ENCODE measurements around the gene TRMU. TPM values are rescaled to one million over a fixed set of nuclear protein-coding genes. Genes with fewer than 3 reads are reported as not detected.

The TRMU gene
- total and polyA plus RNA-seq, 2 of the 4 experiments (the other 2 are of a cell fraction) = 19.0 to 36.4 TPM

DNA sequence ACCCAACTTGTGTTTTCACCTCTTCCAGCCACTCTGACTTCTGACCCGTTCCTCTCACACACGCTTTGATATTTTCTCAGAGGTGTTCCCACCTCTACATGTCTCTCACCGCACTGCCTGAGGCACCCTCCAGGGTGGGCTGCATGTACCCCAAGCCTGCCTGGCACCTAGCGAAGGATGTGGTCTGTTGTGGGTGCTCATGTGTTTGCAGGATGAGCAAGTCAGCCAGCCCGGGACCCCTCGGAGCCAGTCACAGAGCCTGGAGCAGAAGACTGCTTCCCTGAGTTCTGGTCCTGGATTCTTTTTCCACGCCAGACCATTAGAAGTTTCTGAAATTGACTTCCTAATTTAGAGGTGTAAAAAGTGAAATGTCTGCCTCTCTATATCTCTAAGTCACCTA lies 35.0 kb upstream of the TRMU start:
- no peak for ATAC-seq (ENCODE audit: low read depth)
- Histone ChIP-seq H2BK20ac (ENCODE audit: low read depth, low read length) (no peak overlapping the region), H3K4me1 (ENCODE audit: control insufficient read depth, insufficient read depth, low read length) (peaks cover 14% of the 10 kb centered on the region), H3K4me3 (ENCODE audit: insufficient read depth, low read depth, low read length) (no peak overlapping the region), H2AK9ac (replicated peaks; ENCODE audit: low read depth, low read length, poor library complexity) (peak overlapping the region; percentile 50), H3K4me2 (ENCODE audit: low read depth, low read length) (no peak overlapping the region), H3K27me3 (ENCODE audit: control insufficient read depth, insufficient read depth, low read length) (no peaks in the 10 kb centered on the region), H2BK15ac (ENCODE audit: low read depth, low read length) (no peak overlapping the region), H3K4ac (ENCODE audit: low read depth, low read length) (no peak overlapping the region), H4K20me1 (ENCODE audit: insufficient read depth, low read length) (peaks cover 9% of the 10 kb centered on the region; the same call in 1 of the 2 replicates), H3K18ac (ENCODE audit: low read depth, low read length) (no peak overlapping the region), H3K23ac (ENCODE audit: low read depth, low read length) (no peak overlapping the region), H2AK5ac (ENCODE audit: low read depth, low read length) (no peak overlapping the region), H3K9me1 (ENCODE audit: insufficient read depth, low read length) (peaks cover 20% of the 10 kb centered on the region), H4K5ac (ENCODE audit: low read depth, low read length) (no peak overlapping the region), H4K8ac (ENCODE audit: low read depth in 2 of 2, low read length in 2 of 2) (no peak overlapping the region), H3K79me1 (ENCODE audit: low read depth in 1 of 2, low read length in 2 of 2) (peaks cover 23 to 62% of the 10 kb centered on the region in 2 experiments), H3K36me3 (ENCODE audit: control insufficient read depth, insufficient read depth, low read length) (no peaks in the 10 kb centered on the region), H3K9me3 (ENCODE audit: control insufficient read depth, insufficient read depth, low read length) (no peaks in the 10 kb centered on the region), H3K27ac (ENCODE audit: insufficient read depth, low read length) (no peak overlapping the region), H2AFZ (replicated peaks; ENCODE audit: low read length, poor library complexity) (no peak overlapping the region), H3K14ac (replicated peaks; ENCODE audit: low read depth, low read length) (no peak overlapping the region), H2BK120ac (ENCODE audit: low read depth, low read length) (no peak overlapping the region), H2BK5ac (ENCODE audit: low read depth, low read length, poor library complexity, severe bottlenecking) (no peak overlapping the region), H3K56ac (ENCODE audit: extremely low read depth, insufficient read depth, low read length) (no peak overlapping the region), H3K9ac (ENCODE audit: low read depth, low read length) (no peak overlapping the region), H4K91ac (ENCODE audit: insufficient read depth, low read depth, low read length) (no peak overlapping the region)
- POLR2A ChIA-PET (ENCODE audit: unreplicated experiment) = no interaction called here
- no peak for DNase-seq
- no CpG with 5 or more reads among the region's 7 CpGs for WGBS, 2 experiments (ENCODE audit: extremely low coverage in 2 of 2, insufficient read length in 1 of 2)
- dilution Hi-C loops (cut with HindIII; ENCODE audit: low sequenced_read_pairs, unreplicated experiment) = no loop called here
- intact Hi-C loops (cut with micrococcal nuclease) = no loop called here
- in situ Hi-C loops (cut with MboI; ENCODE audit: low sequenced_read_pairs) = no loop called here
- TF ChIP-seq CHD1 (IDR thresholded peaks at IDR 0.05; ENCODE audit: low read depth, low read length) (no peak), MAZ (IDR thresholded peaks at IDR 0.05; ENCODE audit: borderline replicate concordance, low read depth, low read length) (no peak), BHLHE40 (IDR thresholded peaks at IDR 0.05; ENCODE audit: low read depth, low read length) (no peak), POLR2A (IDR thresholded peaks at IDR 0.05; ENCODE audit: low read depth, low read length) (no peak), NFE2L2 (IDR thresholded peaks at IDR 0.05; ENCODE audit: low read depth, low read length) (no peak), MXI1 (IDR thresholded peaks at IDR 0.05; ENCODE audit: borderline replicate concordance, low read depth, low read length) (no peak), SMC3 (IDR thresholded peaks at IDR 0.05; ENCODE audit: low read depth, low read length) (no peak), MAFK (IDR thresholded peaks at IDR 0.05; ENCODE audit: low read depth, low read length) (no peak), FOS (IDR thresholded peaks at IDR 0.05; ENCODE audit: low read depth, low read length) (no peak), RFX5 (IDR thresholded peaks at IDR 0.05; ENCODE audit: low read depth, low read length) (no peak), RCOR1 (IDR thresholded peaks at IDR 0.05; ENCODE audit: insufficient replicate concordance, low read length) (no peak), CEBPB (IDR thresholded peaks at IDR 0.05; ENCODE audit: low read depth, low read length) (no peak), RAD21 (IDR thresholded peaks at IDR 0.05; ENCODE audit: low read length) (no peak)
- TF ChIP-seq, protein P1, sequence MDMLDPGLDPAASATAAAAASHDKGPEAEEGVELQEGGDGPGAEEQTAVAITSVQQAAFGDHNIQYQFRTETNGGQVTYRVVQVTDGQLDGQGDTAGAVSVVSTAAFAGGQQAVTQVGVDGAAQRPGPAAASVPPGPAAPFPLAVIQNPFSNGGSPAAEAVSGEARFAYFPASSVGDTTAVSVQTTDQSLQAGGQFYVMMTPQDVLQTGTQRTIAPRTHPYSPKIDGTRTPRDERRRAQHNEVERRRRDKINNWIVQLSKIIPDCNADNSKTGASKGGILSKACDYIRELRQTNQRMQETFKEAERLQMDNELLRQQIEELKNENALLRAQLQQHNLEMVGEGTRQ (IDR thresholded peaks at IDR 0.05; ENCODE audit: low read depth, low read length) = no peak
- TF ChIP-seq, protein P2, sequence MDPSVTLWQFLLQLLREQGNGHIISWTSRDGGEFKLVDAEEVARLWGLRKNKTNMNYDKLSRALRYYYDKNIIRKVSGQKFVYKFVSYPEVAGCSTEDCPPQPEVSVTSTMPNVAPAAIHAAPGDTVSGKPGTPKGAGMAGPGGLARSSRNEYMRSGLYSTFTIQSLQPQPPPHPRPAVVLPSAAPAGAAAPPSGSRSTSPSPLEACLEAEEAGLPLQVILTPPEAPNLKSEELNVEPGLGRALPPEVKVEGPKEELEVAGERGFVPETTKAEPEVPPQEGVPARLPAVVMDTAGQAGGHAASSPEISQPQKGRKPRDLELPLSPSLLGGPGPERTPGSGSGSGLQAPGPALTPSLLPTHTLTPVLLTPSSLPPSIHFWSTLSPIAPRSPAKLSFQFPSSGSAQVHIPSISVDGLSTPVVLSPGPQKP (IDR thresholded peaks at IDR 0.05; ENCODE audit: borderline replicate concordance, low read depth, low read length) = no peak
- TF ChIP-seq, protein P3, sequence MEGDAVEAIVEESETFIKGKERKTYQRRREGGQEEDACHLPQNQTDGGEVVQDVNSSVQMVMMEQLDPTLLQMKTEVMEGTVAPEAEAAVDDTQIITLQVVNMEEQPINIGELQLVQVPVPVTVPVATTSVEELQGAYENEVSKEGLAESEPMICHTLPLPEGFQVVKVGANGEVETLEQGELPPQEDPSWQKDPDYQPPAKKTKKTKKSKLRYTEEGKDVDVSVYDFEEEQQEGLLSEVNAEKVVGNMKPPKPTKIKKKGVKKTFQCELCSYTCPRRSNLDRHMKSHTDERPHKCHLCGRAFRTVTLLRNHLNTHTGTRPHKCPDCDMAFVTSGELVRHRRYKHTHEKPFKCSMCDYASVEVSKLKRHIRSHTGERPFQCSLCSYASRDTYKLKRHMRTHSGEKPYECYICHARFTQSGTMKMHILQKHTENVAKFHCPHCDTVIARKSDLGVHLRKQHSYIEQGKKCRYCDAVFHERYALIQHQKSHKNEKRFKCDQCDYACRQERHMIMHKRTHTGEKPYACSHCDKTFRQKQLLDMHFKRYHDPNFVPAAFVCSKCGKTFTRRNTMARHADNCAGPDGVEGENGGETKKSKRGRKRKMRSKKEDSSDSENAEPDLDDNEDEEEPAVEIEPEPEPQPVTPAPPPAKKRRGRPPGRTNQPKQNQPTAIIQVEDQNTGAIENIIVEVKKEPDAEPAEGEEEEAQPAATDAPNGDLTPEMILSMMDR (conservative IDR thresholded peaks at IDR 0.05; ENCODE audit: low read depth, low read length) = no peak
- CTCF ChIA-PET = no interaction called here
- BruUV-seq (replicated peaks) = no TSS peak
